ENCODE results near the gene B3GAT1.

The B3GAT1 gene

GRCh38 chr11:134406264-134407185, 5.5 kb downstream of the B3GAT1 start:
- Mint-ChIP-seq H3K4me1 (peaks cover 16% of the 10 kb centered on the region), H3K27me3 (peaks cover 82% of the 10 kb centered on the region), H3K4me3 (no peak overlapping the region), H3K9me3 (no peaks in the 10 kb centered on the region), H3K27ac (no peak overlapping the region)
- no peak for ATAC-seq
- no peak for DNase-seq

- H3K27me3 Mint-ChIP-seq, result peaks cover 80% of the 10 kb centered on the region
- ATAC-seq (no peak), DNase-seq (no peak)
- H3K4me3 Mint-ChIP-seq, result no peak overlapping the region
- peaks cover 10% of the 10 kb centered on the region for H3K4me1 Mint-ChIP-seq
- no peaks in the 10 kb centered on the region for H3K9me3 Mint-ChIP-seq
- H3K27ac Mint-ChIP-seq, result no peak overlapping the region
Observed at GRCh38 chr11:134405841-134406240, 6.2 kb downstream of the B3GAT1 start.

DNA sequence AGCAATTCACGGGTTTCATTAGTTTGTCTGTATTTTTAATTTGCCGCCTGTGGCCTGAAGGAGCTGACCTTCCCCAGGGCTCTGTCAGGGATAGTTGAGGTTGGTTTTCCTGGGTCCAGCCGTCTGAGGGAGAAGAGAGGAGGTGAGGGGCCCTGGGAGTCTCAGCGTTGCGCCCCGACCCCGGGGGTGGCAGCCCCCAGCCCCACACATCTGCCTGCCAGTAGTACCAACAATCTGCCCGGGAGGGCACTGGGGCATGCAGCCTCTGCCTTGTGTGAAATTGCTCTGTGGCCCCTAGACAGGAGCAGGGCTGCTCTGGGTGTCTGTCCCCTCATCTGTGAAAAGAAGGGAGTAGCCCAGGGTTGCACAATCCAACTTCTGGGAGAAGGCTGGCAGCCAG, 6.6 kb downstream of the B3GAT1 start:
- ATAC-seq (no peak), DNase-seq (no peak)
- Mint-ChIP-seq H3K4me1 (peaks cover 6% of the 10 kb centered on the region), H3K9me3 (no peaks in the 10 kb centered on the region), H3K4me3 (no peak overlapping the region), H3K27me3 (peaks cover 80% of the 10 kb centered on the region), H3K27ac (no peak overlapping the region)

- peaks cover 5% of the 10 kb centered on the region for H3K4me1 Mint-ChIP-seq
- ATAC-seq, result no peak
- DNase-seq, result no peak
- H3K4me3 Mint-ChIP-seq, result no peak overlapping the region
- no peaks in the 10 kb centered on the region for H3K9me3 Mint-ChIP-seq
- no peak overlapping the region for H3K27ac Mint-ChIP-seq
- peaks cover 80% of the 10 kb centered on the region for H3K27me3 Mint-ChIP-seq
Observed at GRCh38 chr11:134404575-134405341, 7.3 kb downstream of the B3GAT1 start.

DNA sequence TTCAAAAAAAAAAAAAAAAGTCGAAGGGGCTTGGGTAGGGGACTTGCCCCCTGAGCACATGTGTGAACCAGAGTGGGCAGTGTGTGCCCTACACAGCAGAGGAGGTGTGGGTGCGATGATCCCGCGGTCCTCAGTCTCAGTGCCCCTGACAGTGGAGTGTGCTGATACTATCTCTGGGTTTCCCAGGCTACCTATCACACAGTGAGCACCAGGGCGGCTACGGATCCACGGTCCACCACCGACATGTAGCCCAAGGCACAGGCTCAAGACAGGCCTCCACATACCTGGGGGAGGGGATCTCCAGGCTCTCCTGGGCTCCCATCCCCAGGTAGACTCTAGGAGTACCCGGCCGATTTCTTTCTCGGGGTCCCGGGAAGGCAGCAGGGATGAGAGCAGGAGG, 9.1 kb downstream of the B3GAT1 start:
- DNase-seq (no peak), ATAC-seq (no peak)
- Mint-ChIP-seq H3K4me1 (peaks cover 5% of the 10 kb centered on the region), H3K4me3 (no peak overlapping the region), H3K27ac (no peak overlapping the region), H3K27me3 (peaks cover 81% of the 10 kb centered on the region), H3K9me3 (no peaks in the 10 kb centered on the region)

- Mint-ChIP-seq H3K4me1 (peaks cover 5% of the 10 kb centered on the region), H3K27ac (no peak overlapping the region), H3K27me3 (peaks cover 80% of the 10 kb centered on the region), H3K9me3 (no peaks in the 10 kb centered on the region), H3K4me3 (no peak overlapping the region)
- DNase-seq (no peak), ATAC-seq (peak; percentile 19)
Observed at GRCh38 chr11:134401825-134402809, 9.9 kb downstream of the B3GAT1 start.

GRCh38 chr11:134399996-134400395, 12.0 kb downstream of the B3GAT1 start:
- no peak for DNase-seq
- H3K4me1 Mint-ChIP-seq, result peaks cover 5% of the 10 kb centered on the region
- no peak overlapping the region for H3K4me3 Mint-ChIP-seq
- peaks cover 62% of the 10 kb centered on the region for H3K27me3 Mint-ChIP-seq
- no peak overlapping the region for H3K27ac Mint-ChIP-seq
- ATAC-seq, result no peak
- H3K9me3 Mint-ChIP-seq, result no peaks in the 10 kb centered on the region

- DNase-seq, result no peak
- ATAC-seq, result no peak
- H3K27ac Mint-ChIP-seq, result no peak overlapping the region
- H3K4me3 Mint-ChIP-seq, result no peak overlapping the region
- no peaks in the 10 kb centered on the region for H3K9me3 Mint-ChIP-seq
- peaks cover 57% of the 10 kb centered on the region for H3K27me3 Mint-ChIP-seq
- peaks cover 5% of the 10 kb centered on the region for H3K4me1 Mint-ChIP-seq
Observed at GRCh38 chr11:134399293-134399654, 12.8 kb downstream of the B3GAT1 start.

DNA sequence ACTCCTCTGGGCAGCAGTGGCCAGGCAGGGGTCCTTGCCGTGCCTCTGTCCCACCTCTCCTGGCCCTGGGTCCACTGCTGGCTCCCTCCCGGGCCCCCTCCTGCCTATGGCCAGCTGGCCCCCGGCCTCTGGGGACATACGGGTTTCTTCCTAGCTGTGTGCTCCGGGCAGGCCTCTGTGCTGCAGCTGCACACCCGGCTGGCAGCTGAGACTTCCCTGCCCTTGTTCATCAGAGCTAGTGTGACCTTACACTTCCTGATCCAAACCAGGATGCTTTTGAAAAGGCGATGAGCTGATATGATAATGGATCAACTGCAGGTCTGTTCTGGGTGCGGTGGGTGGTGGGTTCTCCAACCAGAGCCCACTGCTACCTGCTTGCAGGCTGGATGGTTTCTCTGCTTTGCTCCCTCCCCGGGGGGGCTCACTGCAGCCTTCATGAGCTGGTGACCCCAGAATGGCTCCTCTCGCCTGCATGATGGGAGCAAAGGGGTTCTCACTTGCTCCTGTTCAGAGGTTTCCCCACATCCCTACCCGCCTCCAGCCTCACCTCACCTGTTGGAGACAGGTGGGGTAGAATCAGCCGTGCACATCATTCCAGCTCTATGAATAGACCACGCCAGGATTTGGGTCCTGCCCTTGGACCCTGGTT, 13.3 kb downstream of the B3GAT1 start:
- Mint-ChIP-seq H3K4me1 (peaks cover 5% of the 10 kb centered on the region), H3K9me3 (no peaks in the 10 kb centered on the region), H3K27ac (no peak overlapping the region), H3K27me3 (peaks cover 57% of the 10 kb centered on the region), H3K4me3 (no peak overlapping the region)
- ATAC-seq, result no peak
- no peak for DNase-seq

DNA sequence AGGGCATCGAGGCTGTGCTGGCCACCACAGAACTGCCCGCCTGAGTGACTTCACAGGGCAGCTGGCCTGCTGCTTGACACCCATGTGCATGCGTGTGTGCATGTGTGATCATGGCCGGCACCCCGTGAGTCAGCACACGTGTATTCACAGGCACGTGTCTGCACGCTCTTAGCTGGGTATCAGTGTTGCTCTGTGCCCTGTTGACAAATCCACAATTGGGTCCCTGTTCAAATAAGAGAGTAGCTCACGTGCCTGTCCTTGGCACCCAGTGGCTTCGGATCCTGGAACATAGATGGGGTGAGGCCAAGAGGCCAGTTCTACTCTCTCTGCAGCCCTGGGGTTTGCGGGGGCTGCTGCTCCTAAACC, 14.0 kb downstream of the B3GAT1 start:
- no peak overlapping the region for H3K4me3 Mint-ChIP-seq
- peaks cover 59% of the 10 kb centered on the region for H3K27me3 Mint-ChIP-seq
- no peak overlapping the region for H3K27ac Mint-ChIP-seq
- no peak for DNase-seq
- H3K4me1 Mint-ChIP-seq, result peaks cover 5% of the 10 kb centered on the region
- H3K9me3 Mint-ChIP-seq, result no peaks in the 10 kb centered on the region
- no peak for ATAC-seq

- Mint-ChIP-seq H3K9me3 (no peaks in the 10 kb centered on the region), H3K27ac (peak overlapping the region in 1 of 2 donors; percentile 79), H3K4me1 (peaks cover 3% of the 10 kb centered on the region), H3K4me3 (no peak overlapping the region), H3K27me3 (peaks cover 61% of the 10 kb centered on the region)
- DNase-seq, result no peak
- no peak for ATAC-seq
Observed at GRCh38 chr11:134397304-134398078, 14.6 kb downstream of the B3GAT1 start.

DNA sequence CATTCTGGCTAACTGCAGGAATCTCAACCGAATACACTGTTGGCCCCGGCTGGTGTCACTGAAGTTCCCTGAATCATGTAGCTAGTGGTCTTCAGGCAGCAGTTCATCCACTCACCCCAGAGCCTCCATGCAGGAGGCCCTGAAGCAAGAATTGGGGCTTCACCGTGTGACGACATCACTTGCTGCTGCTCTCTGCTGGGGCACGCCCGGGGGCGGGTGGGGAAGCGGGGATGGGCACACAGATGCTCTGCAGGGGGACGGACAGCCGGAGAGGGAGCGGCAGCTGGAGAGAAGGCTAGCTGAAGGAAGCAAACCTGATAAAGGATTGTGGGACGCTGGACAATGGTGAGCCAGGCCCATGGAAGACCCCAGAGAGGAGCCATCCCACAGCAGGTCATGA, 17.0 kb downstream of the B3GAT1 start:
- H3K4me3 Mint-ChIP-seq, result no peak overlapping the region
- H3K27me3 Mint-ChIP-seq, result peaks cover 58% of the 10 kb centered on the region
- DNase-seq, result no peak
- H3K27ac Mint-ChIP-seq, result no peak overlapping the region
- ATAC-seq, result no peak
- no peaks in the 10 kb centered on the region for H3K4me1 Mint-ChIP-seq
- H3K9me3 Mint-ChIP-seq, result no peaks in the 10 kb centered on the region

DNA sequence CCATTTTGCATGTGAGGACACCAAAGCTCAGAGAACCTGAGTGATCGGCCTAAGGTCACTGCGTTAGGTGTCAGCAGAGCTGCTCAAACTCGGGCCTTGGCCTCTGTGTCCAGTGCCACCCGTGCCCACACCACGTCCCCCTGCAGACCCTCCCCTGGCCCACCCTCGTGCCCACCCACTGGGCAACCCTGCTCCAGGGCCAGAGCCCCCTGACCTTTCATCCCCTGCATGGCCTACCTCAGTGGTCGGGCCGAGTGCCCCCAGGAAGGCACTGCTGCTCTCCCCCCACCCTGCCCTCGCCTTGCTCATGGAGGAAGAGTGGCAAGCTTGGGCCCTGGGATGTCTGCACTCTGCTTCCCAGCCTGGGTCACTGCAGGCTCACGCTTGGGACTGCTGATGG, 17.7 kb downstream of the B3GAT1 start:
- no peak overlapping the region for H3K27ac Mint-ChIP-seq
- no peaks in the 10 kb centered on the region for H3K4me1 Mint-ChIP-seq
- DNase-seq, result no peak

DNA sequence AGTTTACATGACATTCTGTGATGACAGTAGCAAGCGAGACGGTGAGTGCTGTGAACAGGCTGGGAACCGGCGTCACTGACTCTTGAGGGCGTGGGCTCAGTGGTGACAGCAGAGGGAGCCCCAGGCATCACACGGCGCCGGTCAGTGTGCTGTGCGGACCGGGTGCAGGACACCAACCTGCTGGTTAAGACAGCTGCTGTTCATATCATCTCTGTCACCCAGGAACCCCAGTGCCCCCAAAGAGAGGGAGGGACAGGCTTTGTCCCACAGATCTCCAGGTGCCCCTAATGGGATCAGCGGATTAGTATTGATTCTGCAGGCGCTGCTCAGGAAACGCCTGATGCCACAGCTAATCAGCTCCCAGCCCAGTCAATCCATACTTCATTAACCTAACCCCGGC, 18.4 kb downstream of the B3GAT1 start:
- H3K4me1 Mint-ChIP-seq, result no peaks in the 10 kb centered on the region

More for the DNA sequence above, 17.7 kb downstream of the B3GAT1 start:
- no peak for ATAC-seq
- Mint-ChIP-seq H3K4me3 (no peak overlapping the region), H3K9me3 (no peaks in the 10 kb centered on the region), H3K27me3 (peaks cover 58% of the 10 kb centered on the region)

More for the DNA sequence above, 18.4 kb downstream of the B3GAT1 start:
- ATAC-seq (peak; percentile 30), DNase-seq (no peak)
- Mint-ChIP-seq H3K4me3 (no peak overlapping the region), H3K27me3 (peaks cover 51% of the 10 kb centered on the region), H3K9me3 (no peaks in the 10 kb centered on the region), H3K27ac (no peak overlapping the region)
